Measurements from ENCODE around the gene ARFGEF2.
A peak's percentile ranks its signal among the peaks of the same experiment; 100 is the strongest.

ARFGEF2 gene

DNA sequence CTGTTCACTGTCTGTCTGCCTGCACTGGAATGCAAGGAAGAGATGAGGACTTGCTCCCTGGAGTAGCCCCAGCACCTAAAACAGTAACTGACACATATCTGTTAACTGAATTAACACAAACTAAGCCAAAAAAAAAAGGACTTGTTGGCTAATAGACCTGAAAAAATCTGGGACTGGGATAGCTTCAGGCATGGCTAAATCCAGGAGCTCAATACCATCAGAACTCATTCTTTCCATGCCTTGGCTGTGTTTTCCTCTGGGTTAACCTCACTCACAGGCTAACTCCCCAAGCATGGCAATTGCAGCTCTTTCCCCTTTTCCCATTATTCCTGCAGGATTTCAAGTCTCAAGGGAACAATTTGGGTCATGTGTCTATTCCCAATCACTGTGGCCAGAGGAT, 21.6 kb upstream of the ARFGEF2 start:
- no peak for DNase-seq

- peak; percentile 89 for DNase-seq
Measured at GRCh38 chr20:48901326-48901725, 20.2 kb upstream of the ARFGEF2 start.

GRCh38 chr20:48903705-48904104, 17.8 kb upstream of the ARFGEF2 start:
- no peak for DNase-seq

GRCh38 chr20:48904566-48905296, 16.8 kb upstream of the ARFGEF2 start:
- peak; percentile 70 for DNase-seq

DNA sequence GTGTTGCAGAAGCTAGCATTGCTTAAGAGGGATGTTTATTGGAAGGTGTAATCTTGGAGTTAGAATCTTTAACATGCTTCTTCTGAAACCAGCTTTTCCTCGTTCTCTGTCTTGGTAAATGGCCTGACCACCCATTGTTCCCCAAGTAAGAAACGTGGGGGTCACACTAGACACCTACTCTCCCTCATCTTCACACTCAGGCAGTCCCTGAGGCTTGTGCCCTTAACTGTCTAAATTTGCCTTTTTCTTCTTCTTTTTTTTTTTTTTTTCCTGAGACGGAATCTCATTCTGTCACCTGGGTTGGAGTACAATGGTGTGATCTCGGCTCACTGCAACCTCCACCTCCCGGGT, 16.2 kb upstream of the ARFGEF2 start:
- no peak for DNase-seq

DNA sequence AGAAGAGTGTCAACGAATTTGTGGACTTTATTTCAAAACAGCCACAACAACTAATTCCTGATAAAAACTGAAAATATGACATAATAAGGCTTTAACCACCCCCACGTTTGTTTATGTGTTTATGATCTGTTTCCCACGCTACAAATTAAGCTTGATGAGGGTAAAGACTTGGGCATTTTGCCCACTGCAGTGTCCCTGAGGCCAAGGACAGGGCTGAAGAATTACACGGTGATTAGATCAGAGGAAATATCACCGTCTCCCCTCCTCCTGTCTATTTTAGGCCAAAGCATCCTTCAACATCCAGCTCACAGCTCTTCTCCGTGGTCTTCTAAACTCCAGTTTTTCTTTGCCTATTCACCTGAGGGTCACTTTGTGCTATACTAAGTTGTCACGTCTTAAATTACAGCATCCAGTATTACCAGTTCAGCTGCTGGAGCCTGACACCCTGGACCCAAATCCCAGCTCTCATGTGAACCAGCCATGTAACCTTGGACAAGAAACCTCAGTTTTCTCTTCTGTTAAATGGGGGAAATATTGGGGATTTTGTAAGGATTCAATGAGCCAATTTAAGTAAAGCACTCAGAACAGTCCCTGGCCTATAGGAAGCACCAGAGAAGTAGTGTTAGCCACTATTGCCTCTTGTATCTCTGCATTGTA, 15.2 kb upstream of the ARFGEF2 start:
- no peak for DNase-seq

DNA sequence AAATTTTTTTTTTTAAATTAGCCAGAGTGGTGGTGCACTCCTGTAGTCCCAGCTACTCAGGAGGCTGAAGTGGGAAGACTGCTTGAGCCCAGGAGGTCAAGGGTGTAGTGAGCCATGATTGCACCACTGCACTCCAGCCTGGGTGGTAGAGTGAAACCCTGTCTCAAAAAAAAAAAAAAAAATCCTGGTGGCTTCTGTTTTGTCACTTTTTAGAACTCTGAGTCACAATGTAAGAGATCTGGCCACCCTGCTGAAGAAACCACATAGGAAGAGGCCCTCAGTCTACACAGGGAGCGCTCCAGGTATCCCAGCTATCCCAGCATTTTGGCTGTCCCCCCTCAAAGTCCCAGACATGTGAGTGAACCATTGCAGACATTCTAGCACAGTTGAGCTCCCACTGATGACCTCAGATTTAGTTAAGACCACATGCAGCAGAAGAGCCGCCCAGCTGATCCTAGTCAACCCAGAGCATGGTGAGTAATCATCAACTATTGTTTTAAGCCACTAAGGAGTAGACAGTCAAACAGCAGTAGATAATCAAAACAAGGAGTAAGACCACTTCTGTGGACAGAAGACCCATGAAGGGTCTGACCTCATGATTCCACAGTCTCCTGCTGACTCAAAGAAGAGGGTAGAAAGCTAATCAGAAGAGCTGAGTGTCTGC, 12.7 kb upstream of the ARFGEF2 start:
- peak; percentile 89 for DNase-seq

DNA sequence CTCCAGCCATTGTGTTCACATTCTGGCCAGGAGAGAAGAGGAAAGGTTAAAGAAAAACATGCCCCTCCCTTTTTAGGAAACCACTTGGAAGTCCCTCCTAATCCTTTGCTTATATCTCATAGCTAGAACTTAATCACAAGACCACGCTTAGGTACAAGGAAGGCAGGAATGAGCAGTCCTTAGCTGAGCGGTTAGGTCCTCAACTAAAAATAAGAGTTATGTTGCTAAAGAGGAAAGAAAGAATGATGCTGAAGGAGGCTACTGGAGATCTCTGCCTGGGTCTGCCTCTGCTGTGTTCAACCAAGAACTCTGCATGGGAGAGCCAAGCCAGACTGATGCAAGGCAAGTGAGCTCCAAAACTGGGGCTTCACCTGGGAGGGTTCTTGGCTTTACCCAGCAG, 11.6 kb upstream of the ARFGEF2 start:
- no peak for DNase-seq

GRCh38 chr20:48910347-48910781, 11.1 kb upstream of the ARFGEF2 start:
- DNase-seq, result peak; percentile 94

- DNase-seq, result no peak
Measured at GRCh38 chr20:48912065-48912464, 9.4 kb upstream of the ARFGEF2 start.

GRCh38 chr20:48916699-48917098, 4.8 kb upstream of the ARFGEF2 start:
- no peak for DNase-seq

- no peak for DNase-seq
Measured at GRCh38 chr20:48919336-48919881, 2.1 kb upstream of the ARFGEF2 start.

GRCh38 chr20:48919882-48920526, 1.5 kb upstream of the ARFGEF2 start:
- peak; percentile 42 for DNase-seq

DNA sequence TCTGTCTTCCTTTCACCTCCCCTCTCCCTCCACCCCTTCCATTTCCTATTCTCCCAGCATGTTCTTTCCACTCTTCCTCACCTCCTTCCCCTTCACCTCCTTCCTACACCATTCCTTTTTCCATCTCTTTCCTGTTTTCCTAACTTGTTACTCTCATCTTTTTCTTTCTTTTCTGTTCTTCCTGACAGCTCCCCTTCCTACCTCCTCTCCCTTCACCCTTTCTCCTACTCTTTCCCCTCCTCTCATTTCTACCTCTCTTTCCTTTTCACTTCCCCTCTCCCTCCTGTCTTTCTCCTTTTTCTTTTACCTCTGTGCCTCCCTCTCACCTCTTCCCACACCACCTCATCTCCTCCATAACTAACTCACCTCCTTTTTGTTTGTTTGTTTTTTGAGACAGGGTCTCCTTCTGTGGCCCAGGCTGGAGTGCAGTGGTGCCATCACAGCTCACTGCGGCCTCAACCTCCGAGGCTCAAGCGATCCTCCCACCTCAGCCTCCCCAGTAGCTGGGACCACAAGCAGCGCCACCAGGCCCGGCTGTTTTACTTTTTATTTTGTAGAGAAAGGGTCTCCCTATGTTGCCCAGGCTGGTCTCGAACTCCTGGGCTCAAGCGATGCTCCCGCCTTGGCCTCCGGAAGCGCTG, 864 bp upstream of the ARFGEF2 start:
- no peak for DNase-seq

DNA sequence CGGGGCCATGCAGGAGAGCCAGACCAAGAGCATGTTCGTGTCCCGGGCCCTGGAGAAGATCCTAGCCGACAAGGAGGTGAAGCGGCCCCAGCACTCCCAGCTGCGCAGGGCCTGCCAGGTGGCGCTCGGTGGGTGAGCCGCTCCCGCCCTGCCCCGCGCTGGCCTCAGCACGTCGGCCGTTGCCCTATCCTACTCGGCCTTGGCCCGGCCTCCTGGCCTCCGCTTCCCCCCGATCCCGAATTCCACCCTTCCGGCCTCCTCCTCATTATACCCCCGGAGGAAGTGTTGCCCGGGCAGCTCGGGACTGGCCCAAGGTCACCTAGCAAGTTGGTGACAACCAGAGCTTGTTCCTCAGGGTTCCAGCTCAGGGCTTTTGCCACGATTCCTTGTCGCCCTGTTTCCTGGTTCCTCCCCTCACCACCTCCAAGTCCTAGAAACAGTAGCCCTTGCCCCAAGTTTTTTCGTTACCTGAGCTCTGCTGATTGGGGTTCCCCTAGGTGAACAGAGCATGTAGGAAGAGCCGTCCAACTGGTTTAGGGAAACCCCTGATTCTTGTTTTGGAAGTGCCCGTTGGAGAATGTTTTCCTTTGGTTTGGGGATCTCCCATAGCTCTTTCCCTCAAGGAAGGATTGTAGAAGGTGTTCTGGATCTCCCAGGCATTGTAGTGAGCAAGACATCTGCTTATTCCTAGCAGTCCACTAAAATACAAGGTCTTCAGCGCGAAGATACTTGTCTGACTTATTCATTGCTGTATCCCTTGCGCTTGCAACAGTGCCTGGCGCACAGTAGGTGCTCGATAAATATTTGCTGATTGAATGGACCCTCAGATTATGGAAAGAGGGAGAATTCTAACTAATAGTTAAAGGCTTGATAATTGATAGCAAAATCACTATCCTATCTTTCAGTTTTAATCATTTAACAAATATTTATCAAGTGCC, 641 bp downstream of the ARFGEF2 start:
- DNase-seq, result no peak

GRCh38 chr20:48923149-48923718, 1.7 kb downstream of the ARFGEF2 start:
- DNase-seq, result no peak

GRCh38 chr20:48924756-48925109, 3.2 kb downstream of the ARFGEF2 start:
- DNase-seq, result no peak

GRCh38 chr20:48926267-48926666, 4.8 kb downstream of the ARFGEF2 start:
- DNase-seq, result no peak

- no peak for DNase-seq
Measured at GRCh38 chr20:48926821-48927220, 5.3 kb downstream of the ARFGEF2 start.

- no peak for DNase-seq
Measured at GRCh38 chr20:48928832-48929725, 7.6 kb downstream of the ARFGEF2 start.

Measured in MV-4-11 (cell line).